ENCODE results near the gene S100A12. TPM values are rescaled to one million over a fixed set of nuclear protein-coding genes. Genes with fewer than 3 reads are reported as not detected.

S100A12 gene
- total and polyA plus RNA-seq, 7 donors = 0.40 to 3.5 (median 1.7) TPM

DNA sequence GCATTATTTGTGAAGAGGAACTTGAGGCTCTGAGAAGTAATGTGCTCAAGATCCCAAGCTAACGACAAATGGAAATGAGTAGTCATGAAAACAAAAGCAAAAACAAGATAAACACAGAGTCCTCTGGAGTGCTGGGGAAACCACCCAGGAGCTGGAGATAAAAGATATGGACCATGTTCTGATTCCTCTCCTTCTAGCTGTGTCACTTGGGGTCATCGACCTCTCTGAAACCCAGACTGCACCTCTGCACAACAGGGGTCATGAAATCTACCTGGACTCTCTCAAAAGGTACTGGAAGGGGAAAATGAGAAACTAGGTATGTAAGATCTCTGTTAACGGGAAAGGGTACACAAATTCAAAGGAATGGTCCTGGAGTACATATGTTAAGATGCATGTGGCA lies 33.2 kb downstream of the S100A12 start:
- Histone ChIP-seq H3K9me3 (no peaks in the 10 kb centered on the region), H3K4me3 (no peak overlapping the region), H3K27me3 (ENCODE audit: insufficient read depth in 3 of 3, low read length in 2 of 3) (peaks cover 0 to 43% (median 0%) of the 10 kb centered on the region in 3 donors), H3K36me3 (ENCODE audit: insufficient read depth in 1 of 2, low read depth in 1 of 2) (no peaks in the 10 kb centered on the region), H3K4me1 (no peaks in the 10 kb centered on the region), H3K27ac (no peak overlapping the region)
- DNase-seq (no peak), ATAC-seq (no peak)
- intact Hi-C loops (cut with DNase I) = no loop called here
- TF ChIP-seq, protein P1, sequence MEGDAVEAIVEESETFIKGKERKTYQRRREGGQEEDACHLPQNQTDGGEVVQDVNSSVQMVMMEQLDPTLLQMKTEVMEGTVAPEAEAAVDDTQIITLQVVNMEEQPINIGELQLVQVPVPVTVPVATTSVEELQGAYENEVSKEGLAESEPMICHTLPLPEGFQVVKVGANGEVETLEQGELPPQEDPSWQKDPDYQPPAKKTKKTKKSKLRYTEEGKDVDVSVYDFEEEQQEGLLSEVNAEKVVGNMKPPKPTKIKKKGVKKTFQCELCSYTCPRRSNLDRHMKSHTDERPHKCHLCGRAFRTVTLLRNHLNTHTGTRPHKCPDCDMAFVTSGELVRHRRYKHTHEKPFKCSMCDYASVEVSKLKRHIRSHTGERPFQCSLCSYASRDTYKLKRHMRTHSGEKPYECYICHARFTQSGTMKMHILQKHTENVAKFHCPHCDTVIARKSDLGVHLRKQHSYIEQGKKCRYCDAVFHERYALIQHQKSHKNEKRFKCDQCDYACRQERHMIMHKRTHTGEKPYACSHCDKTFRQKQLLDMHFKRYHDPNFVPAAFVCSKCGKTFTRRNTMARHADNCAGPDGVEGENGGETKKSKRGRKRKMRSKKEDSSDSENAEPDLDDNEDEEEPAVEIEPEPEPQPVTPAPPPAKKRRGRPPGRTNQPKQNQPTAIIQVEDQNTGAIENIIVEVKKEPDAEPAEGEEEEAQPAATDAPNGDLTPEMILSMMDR (IDR thresholded peaks at IDR 0.05) = no peak
- WGBS, 3 donors = 67 to 84% (median 67%) methylated on average over 3 of the region's 3 CpGs

DNA sequence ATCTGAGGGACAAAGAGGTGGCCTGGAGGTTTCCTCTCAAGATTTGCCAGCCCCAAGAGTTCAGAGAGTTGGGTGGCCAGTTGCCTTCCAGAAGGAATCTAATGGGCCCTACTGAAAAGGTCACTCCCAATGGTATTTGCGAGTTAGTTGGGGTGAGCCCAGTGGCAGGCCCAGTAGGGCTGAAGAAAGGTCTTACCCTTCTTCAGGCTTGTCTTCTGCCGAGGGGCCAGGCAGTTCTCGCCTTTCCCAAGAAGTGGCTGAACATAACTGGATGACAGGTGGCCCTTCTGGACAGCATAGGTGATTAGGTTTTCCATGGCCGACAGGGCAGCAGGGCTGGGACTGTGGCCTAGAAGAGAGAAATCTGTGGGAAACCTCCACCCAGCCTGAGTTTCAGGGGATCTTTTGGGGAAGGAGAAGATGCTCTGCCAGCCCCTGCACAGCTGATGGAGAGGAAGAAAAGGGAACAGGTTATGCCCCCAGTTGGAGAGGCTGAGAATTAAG lies 33.9 kb downstream of the S100A12 start:
- DNase-seq (no peak), ATAC-seq (no peak)
- Histone ChIP-seq H3K4me1 (no peaks in the 10 kb centered on the region), H3K4me3 (no peak overlapping the region), H3K9me3 (no peaks in the 10 kb centered on the region), H3K36me3 (ENCODE audit: insufficient read depth in 1 of 2, low read depth in 1 of 2) (no peaks in the 10 kb centered on the region), H3K27ac (no peak overlapping the region), H3K27me3 (ENCODE audit: insufficient read depth in 3 of 3, low read length in 2 of 3) (peaks cover 0 to 39% (median 0%) of the 10 kb centered on the region in 3 donors)
- WGBS, 3 donors = 80 to 87% (median 87%) methylated on average over 4 of the region's 4 CpGs
- intact Hi-C loops (cut with DNase I) = no loop called here
- TF ChIP-seq, protein P1 (IDR thresholded peaks at IDR 0.05) = no peak

DNA sequence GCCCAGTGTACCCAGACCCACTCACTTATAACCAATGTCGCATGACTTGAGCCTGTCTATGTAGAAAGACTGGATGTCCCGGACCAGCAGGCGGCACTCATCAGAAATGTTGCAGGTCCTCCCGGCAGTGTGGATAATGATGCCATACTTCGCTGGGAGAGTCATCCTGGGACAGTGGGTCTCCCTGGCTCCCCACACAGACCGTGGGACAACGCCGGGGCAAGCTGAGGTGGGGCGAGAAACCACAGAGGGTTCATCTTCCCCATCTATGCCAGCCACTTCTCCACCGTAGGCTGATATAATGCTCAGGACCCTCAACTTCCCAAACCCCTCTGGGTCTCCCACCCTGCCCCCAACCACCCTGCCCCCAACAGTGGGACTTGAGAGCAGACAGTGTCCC lies 35.1 kb downstream of the S100A12 start:
- no peak overlapping the region for H3K4me3 ChIP-seq
- WGBS, 3 donors = 80 to 86% (median 84%) methylated on average over 10 of the region's 10 CpGs
- ATAC-seq (no peak), DNase-seq (no peak)
- no peaks in the 10 kb centered on the region for H3K4me1 ChIP-seq
- intact Hi-C loops (cut with DNase I) = no loop called here
- no peaks in the 10 kb centered on the region for H3K9me3 ChIP-seq
- TF ChIP-seq, protein P1 (IDR thresholded peaks at IDR 0.05) = no peak
- peaks cover 0 to 27% (median 0%) of the 10 kb centered on the region in 3 donors for H3K27me3 ChIP-seq (ENCODE audit: insufficient read depth in 3 of 3, low read length in 2 of 3)
- no peak overlapping the region for H3K27ac ChIP-seq
- H3K36me3 ChIP-seq (ENCODE audit: insufficient read depth in 1 of 2, low read depth in 1 of 2) = no peaks in the 10 kb centered on the region

DNA sequence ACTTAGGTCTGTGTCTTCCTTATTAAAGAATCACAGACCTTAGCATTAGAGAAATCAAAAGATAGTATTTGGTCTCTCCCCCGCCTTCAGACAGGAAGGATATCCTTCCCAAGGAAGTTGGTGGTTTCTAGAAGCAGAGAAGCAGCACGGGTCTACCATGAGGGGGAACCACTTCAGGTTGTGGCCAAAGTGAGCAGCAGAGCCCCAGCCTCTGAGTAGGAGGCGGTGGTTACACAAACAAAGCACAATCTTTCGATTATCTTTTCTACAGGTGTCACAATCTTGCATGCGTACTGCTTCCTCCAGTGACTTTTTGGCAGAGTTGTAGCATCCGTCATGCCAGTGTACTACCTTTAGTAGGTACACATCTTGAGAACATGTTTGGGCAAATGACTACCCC lies 35.6 kb downstream of the S100A12 start:
- no peaks in the 10 kb centered on the region for H3K4me1 ChIP-seq
- TF ChIP-seq, protein P1 (IDR thresholded peaks at IDR 0.05) = no peak
- intact Hi-C loops (cut with DNase I) = no loop called here
- H3K9me3 ChIP-seq = no peaks in the 10 kb centered on the region
- no peaks in the 10 kb centered on the region for H3K36me3 ChIP-seq (ENCODE audit: insufficient read depth in 1 of 2, low read depth in 1 of 2)
- 70 to 74% (median 73%) methylated on average over 6 of the region's 6 CpGs for WGBS, 3 donors
- peaks cover 0 to 24% (median 0%) of the 10 kb centered on the region in 3 donors for H3K27me3 ChIP-seq (ENCODE audit: insufficient read depth in 3 of 3, low read length in 2 of 3)
- no peak overlapping the region for H3K4me3 ChIP-seq
- DNase-seq (no peak), ATAC-seq (no peak)
- H3K27ac ChIP-seq = no peak overlapping the region

All from psoas muscle (tissue), 8 donors.